CD4-positive, CD25-positive, alpha-beta regulatory T cell (primary cell): ENCODE data around the gene PRICKLE1. TPM values are rescaled to one million over a fixed set of nuclear protein-coding genes. Genes with fewer than 3 reads are reported as not detected.
A peak's percentile ranks its signal among the peaks of the same experiment; 100 is the strongest.

Source experiments
- ATAC-seq, 2 donors: fragments of 150-1000 bp; cut with Tn5 transposase; one replicate each; pipeline ENCODE4 v1.10.0; 2021; ENCODE audit warnings: low read depth in 2 of 2, moderate number of reproducible peaks in 2 of 2, moderate library complexity in 1 of 2
- DNase-seq, 3 donors: peaks; one replicate each; pipeline versions ENCODE4 v3.0.0 to v3.0.0-alpha.2; 2012 to 2022; ENCODE audit warnings: mixed read lengths in 1 of 3
- H3K27ac ChIP-seq: one replicate; pipeline ENCODE4 v1.7.0; 2013; ENCODE audit warnings: mild to moderate bottlenecking, low read length; ENCODE audit not compliant: insufficient read depth, poor library complexity, severe bottlenecking
- H3K27me3 ChIP-seq: one replicate; pipeline ENCODE4 v1.7.0; 2013; ENCODE audit warnings: low read length; ENCODE audit not compliant: control insufficient read depth, insufficient read depth
- H3K36me3 ChIP-seq: one replicate; pipeline ENCODE4 v1.7.0; 2013; ENCODE audit warnings: mild to moderate bottlenecking, low read length, moderate library complexity; ENCODE audit not compliant: control insufficient read depth, insufficient read depth
- H3K4me1 ChIP-seq: 2 replicates; pipeline ENCODE4 v1.7.0; 2013; ENCODE audit warnings: mild to moderate bottlenecking, low read length; ENCODE audit not compliant: insufficient read depth, control insufficient read depth, poor library complexity, severe bottlenecking
- H3K4me3 ChIP-seq: one replicate; pipeline ENCODE4 v1.7.0; 2013; ENCODE audit warnings: low read depth, mild to moderate bottlenecking, low read length, moderate library complexity
- H3K9me3 ChIP-seq, 2 experiments: 1 replicate in 1 of 2; 2 replicates in 1 of 2; pipeline ENCODE4 v1.7.0; 2013; ENCODE audit warnings: low read length in 2 of 2, mild to moderate bottlenecking in 1 of 2, moderate library complexity in 1 of 2; ENCODE audit not compliant: control insufficient read depth in 2 of 2
- H3K27ac Mint-ChIP-seq, 3 donors: one replicate each; pipeline ENCODE4 v1.8.0; 2020 to 2022; ENCODE audit warnings: mild to moderate bottlenecking in 3 of 3, mixed read lengths in 3 of 3, moderate library complexity in 2 of 3
- H3K27me3 Mint-ChIP-seq: one replicate; pipeline ENCODE4 v1.8.0; 2022; ENCODE audit warnings: mild to moderate bottlenecking, mixed read lengths
- H3K36me3 Mint-ChIP-seq: one replicate; pipeline ENCODE4 v1.8.0; 2020; ENCODE audit warnings: mixed read lengths
- H3K4me1 Mint-ChIP-seq, 4 donors: one replicate each; pipeline ENCODE4 v1.8.0; 2020 to 2022; ENCODE audit warnings: mixed read lengths in 4 of 4, mild to moderate bottlenecking in 1 of 4
- H3K4me3 Mint-ChIP-seq, 4 donors: one replicate each; pipeline ENCODE4 v1.8.0; 2020 to 2022; ENCODE audit warnings: mild to moderate bottlenecking in 4 of 4, mixed read lengths in 4 of 4, moderate library complexity in 3 of 4
- H3K9me3 Mint-ChIP-seq, 7 donors: one replicate each; pipeline ENCODE4 v1.8.0; 2020 to 2022; ENCODE audit warnings: mixed read lengths in 7 of 7, mild to moderate bottlenecking in 3 of 7, moderate library complexity in 2 of 7
- polyA plus RNA-seq, 4 donors: library from polyadenylated mRNA; unstranded; fragments of 300-500 nt; fragmentation: Illumina TruSeq; gene quantifications; one replicate each; pipeline ENCODE4 v1.2.3, GENCODE V29; 2021
- total RNA-seq: library from RNA; stranded (reverse); gene quantifications from one replicate; pipeline ENCODE4 v1.2.3, GENCODE V29; 2022

Gene PRICKLE1
- total and polyA plus RNA-seq, 5 donors from 2014 or later: 0.05 to 2.2 (median 0.46) TPM; not detected in 1

GRCh38 chr12:42426746-42427145 lies 162.8 kb downstream of the PRICKLE1 start:
- Mint-ChIP-seq H3K36me3 (peaks cover 38% of the 10 kb centered on the region), H3K27me3 (no peaks in the 10 kb centered on the region), H3K9me3 (peaks cover 0 to 2% (median 0%) of the 10 kb centered on the region in 7 donors), H3K4me1 (peaks cover 13 to 32% (median 18%) of the 10 kb centered on the region in 4 donors), H3K4me3 (no peak overlapping the region), H3K27ac (no peak overlapping the region)
- H3K9me3 ChIP-seq: no peaks in the 10 kb centered on the region
- no peak overlapping the region for H3K27ac ChIP-seq
- no peaks in the 10 kb centered on the region for H3K4me1 ChIP-seq
- DNase-seq (no peak), ATAC-seq (no peak)
- peaks cover 12% of the 10 kb centered on the region for H3K36me3 ChIP-seq
- H3K27me3 ChIP-seq: no peaks in the 10 kb centered on the region
- H3K4me3 ChIP-seq: no peak overlapping the region

- no peak overlapping the region for H3K4me3 Mint-ChIP-seq
- no peak overlapping the region for H3K27ac ChIP-seq
- no peaks in the 10 kb centered on the region for H3K27me3 ChIP-seq
- no peak for DNase-seq
- peaks cover 8% of the 10 kb centered on the region for H3K4me1 ChIP-seq
- no peaks in the 10 kb centered on the region for H3K27me3 Mint-ChIP-seq
- peaks cover 26% of the 10 kb centered on the region for H3K36me3 Mint-ChIP-seq
- no peaks in the 10 kb centered on the region for H3K9me3 Mint-ChIP-seq
- no peak overlapping the region for H3K4me3 ChIP-seq
- peaks cover 7% of the 10 kb centered on the region for H3K36me3 ChIP-seq
- H3K4me1 Mint-ChIP-seq: peaks cover 21 to 43% (median 34%) of the 10 kb centered on the region in 4 donors
- H3K27ac Mint-ChIP-seq: no peak overlapping the region
- H3K9me3 ChIP-seq: no peaks in the 10 kb centered on the region
- no peak for ATAC-seq
These were observed 166.8 kb downstream of the PRICKLE1 start for GRCh38 chr12:42422785-42423184.

- Mint-ChIP-seq H3K36me3 (peaks cover 21% of the 10 kb centered on the region), H3K4me1 (peaks cover 19 to 42% (median 36%) of the 10 kb centered on the region in 4 donors), H3K4me3 (no peak overlapping the region), H3K9me3 (no peaks in the 10 kb centered on the region), H3K27me3 (no peaks in the 10 kb centered on the region), H3K27ac (no peak overlapping the region)
- peak in 1 of 3 donors; percentile 14 for DNase-seq
- Histone ChIP-seq H3K9me3 (no peaks in the 10 kb centered on the region), H3K4me1 (peaks cover 8% of the 10 kb centered on the region), H3K27ac (no peak overlapping the region), H3K27me3 (no peaks in the 10 kb centered on the region), H3K4me3 (no peak overlapping the region), H3K36me3 (peaks cover 7% of the 10 kb centered on the region)
- no peak for ATAC-seq
These were observed 167.4 kb downstream of the PRICKLE1 start for GRCh38 chr12:42421844-42422779.

GRCh38 chr12:42420395-42420794 lies 169.2 kb downstream of the PRICKLE1 start:
- Histone ChIP-seq H3K9me3 (no peaks in the 10 kb centered on the region), H3K27me3 (no peaks in the 10 kb centered on the region), H3K27ac (no peak overlapping the region), H3K4me1 (peaks cover 8% of the 10 kb centered on the region), H3K36me3 (peaks cover 7% of the 10 kb centered on the region), H3K4me3 (no peak overlapping the region)
- H3K27me3 Mint-ChIP-seq: no peaks in the 10 kb centered on the region
- H3K27ac Mint-ChIP-seq: peak overlapping the region in 2 of 3 donors; percentile 9 to 60
- no peak overlapping the region for H3K4me3 Mint-ChIP-seq
- H3K36me3 Mint-ChIP-seq: peaks cover 18% of the 10 kb centered on the region
- DNase-seq (no peak), ATAC-seq (no peak)
- peaks cover 27 to 51% (median 38%) of the 10 kb centered on the region in 4 donors for H3K4me1 Mint-ChIP-seq
- no peaks in the 10 kb centered on the region for H3K9me3 Mint-ChIP-seq

GRCh38 chr12:42410340-42410739 lies 179.2 kb downstream of the PRICKLE1 start:
- Mint-ChIP-seq H3K27ac (no peak overlapping the region), H3K4me3 (no peak overlapping the region), H3K4me1 (peaks cover 9 to 43% (median 23%) of the 10 kb centered on the region in 4 donors), H3K9me3 (no peaks in the 10 kb centered on the region), H3K36me3 (peaks cover 26% of the 10 kb centered on the region), H3K27me3 (no peaks in the 10 kb centered on the region)
- no peak for DNase-seq
- no peak overlapping the region for H3K4me3 ChIP-seq
- no peak for ATAC-seq
- H3K4me1 ChIP-seq: no peaks in the 10 kb centered on the region
- no peak overlapping the region for H3K27ac ChIP-seq
- no peaks in the 10 kb centered on the region for H3K9me3 ChIP-seq
- peaks cover 11% of the 10 kb centered on the region for H3K36me3 ChIP-seq
- H3K27me3 ChIP-seq: no peaks in the 10 kb centered on the region

- Histone ChIP-seq H3K27ac (no peak overlapping the region), H3K4me3 (no peak overlapping the region), H3K27me3 (no peaks in the 10 kb centered on the region), H3K4me1 (no peaks in the 10 kb centered on the region), H3K9me3 (no peaks in the 10 kb centered on the region), H3K36me3 (peaks cover 11% of the 10 kb centered on the region)
- Mint-ChIP-seq H3K4me3 (no peak overlapping the region), H3K27me3 (no peaks in the 10 kb centered on the region), H3K36me3 (peaks cover 29% of the 10 kb centered on the region), H3K9me3 (no peaks in the 10 kb centered on the region), H3K27ac (no peak overlapping the region), H3K4me1 (peaks cover 9 to 41% (median 21%) of the 10 kb centered on the region in 4 donors)
- no peak for DNase-seq
- ATAC-seq: no peak
These were observed 180.1 kb downstream of the PRICKLE1 start for GRCh38 chr12:42409471-42409870.

- no peak for ATAC-seq
- H3K27me3 Mint-ChIP-seq: no peaks in the 10 kb centered on the region
These were observed 182.2 kb downstream of the PRICKLE1 start for GRCh38 chr12:42407306-42407705.

More at GRCh38 chr12:42407306-42407705, 182.2 kb downstream of the PRICKLE1 start:
- no peak overlapping the region for H3K4me3 ChIP-seq
- H3K4me1 ChIP-seq: no peaks in the 10 kb centered on the region
- no peaks in the 10 kb centered on the region for H3K9me3 ChIP-seq
- H3K27ac Mint-ChIP-seq: peak overlapping the region in 1 of 3 donors; percentile 32
- H3K36me3 Mint-ChIP-seq: peaks cover 21% of the 10 kb centered on the region
- no peaks in the 10 kb centered on the region for H3K27me3 ChIP-seq
- H3K4me1 Mint-ChIP-seq: peaks cover 7 to 38% (median 18%) of the 10 kb centered on the region in 4 donors
- H3K9me3 Mint-ChIP-seq: no peaks in the 10 kb centered on the region
- peaks cover 11% of the 10 kb centered on the region for H3K36me3 ChIP-seq
- H3K27ac ChIP-seq: no peak overlapping the region
- H3K4me3 Mint-ChIP-seq: no peak overlapping the region
- no peak for DNase-seq
